Endothelial cell of umbilical vein (primary cell): Measurements from ENCODE around the gene ZSCAN29. TPM values are rescaled to one million over a fixed set of nuclear protein-coding genes. Genes with fewer than 3 reads are reported as not detected.

Experiments used
- BruUV-seq: library from RNA; stranded (reverse); fragments of 400-500 nt; replicated peaks from 2 replicates; lab custom pipeline; 2021; lab: Mats Ljungman, UMichigan
- CTCF ChIA-PET: fragments of 300-600, 350-600 bp; sonication (Branson Sonifier 250); formaldehyde crosslinking; loops from one replicate; lab custom pipeline; 2021; ENCODE audit warnings: antibody characterized with exemption, inconsistent platforms; lab: Charles Lee
- POLR2A ChIA-PET: fragments of 300-600, 350-600 bp; sonication (Branson Sonifier 250); formaldehyde crosslinking; loops from one replicate; lab custom pipeline; 2021; ENCODE audit warnings: antibody characterized with exemption, inconsistent platforms; lab: Charles Lee
- DNase-seq: peaks from one replicate; pipeline ENCODE4 v3.0.0-alpha.2; 2011; ENCODE audit warnings: low read depth, low spot score
- FAIRE-seq: peaks from 2 replicates; lab custom pipeline; 2011; peaks lifted over from hg19 to GRCh38; lab: Jason Lieb, UNC
- H2AFZ ChIP-seq: 2 replicates; pipeline ENCODE4 v1.6.0; 2012; ENCODE audit warnings: low read depth, low read length, control low read depth, inconsistent platforms
- H3K27ac ChIP-seq: 2 replicates; pipeline ENCODE4 v1.5.1; 2011; ENCODE audit warnings: low read depth, mild to moderate bottlenecking, control low read depth, low read length, moderate library complexity; ENCODE audit not compliant: insufficient read depth
- H3K27me3 ChIP-seq, 2 experiments: 2 replicates each; pipeline versions ENCODE4 v1.6.0 to v1.6.1; 2011; ENCODE audit warnings: low read length in 2 of 2, mixed read lengths in 1 of 2; ENCODE audit not compliant: control insufficient read depth in 2 of 2, insufficient read depth in 2 of 2
- H3K36me3 ChIP-seq, 2 experiments: 2 replicates in 1 of 2; 3 replicates in 1 of 2; pipeline ENCODE4 v1.5.1; 2011; ENCODE audit warnings: low read length in 2 of 2, mild to moderate bottlenecking in 1 of 2, moderate library complexity in 1 of 2; ENCODE audit not compliant: control insufficient read depth in 2 of 2, insufficient read depth in 2 of 2; ENCODE audit errors: extremely low read depth in 1 of 2
- H3K4me1 ChIP-seq: 3 replicates; pipeline ENCODE4 v1.5.1; 2011; ENCODE audit warnings: mild to moderate bottlenecking, low read length; ENCODE audit not compliant: control insufficient read depth, insufficient read depth; ENCODE audit errors: extremely low read depth
- H3K4me2 ChIP-seq: 2 replicates; pipeline ENCODE4 v1.6.1; 2011; ENCODE audit warnings: low read length, control low read depth, mixed read lengths; ENCODE audit not compliant: insufficient read depth
- H3K4me3 ChIP-seq, 3 experiments: fragments of 200-600 bp in 1 of 3; sonication (generic), shearing (Covaris generic) in 1 of 3; replicated peaks in 1 of 3; 2 replicates each; pipeline ENCODE4 v1.5.1; 2011 to 2016; ENCODE audit warnings: control low read depth in 3 of 3, low read length in 3 of 3, mild to moderate bottlenecking in 2 of 3, inconsistent platforms in 1 of 3, low read depth in 1 of 3, moderate library complexity in 1 of 3; ENCODE audit not compliant: insufficient read depth in 1 of 3
- H3K79me2 ChIP-seq: 2 replicates; pipeline ENCODE4 v1.6.0; 2012; ENCODE audit warnings: low read length, inconsistent platforms; ENCODE audit not compliant: control insufficient read depth, insufficient read depth
- H3K9ac ChIP-seq: replicated peaks from 2 replicates; pipeline ENCODE3; 2011; ENCODE audit warnings: low read length, control low read depth; ENCODE audit not compliant: insufficient read depth; ENCODE audit errors: extremely low read depth
- H3K9me1 ChIP-seq: replicated peaks from 3 replicates; pipeline ENCODE4 v1.6.0; 2011; ENCODE audit warnings: mild to moderate bottlenecking, low read length; ENCODE audit not compliant: control insufficient read depth, insufficient read depth; ENCODE audit errors: extremely low read depth
- H3K9me3 ChIP-seq: replicated peaks from 2 replicates; pipeline ENCODE4 v1.5.1; 2012; ENCODE audit warnings: low read length, inconsistent platforms; ENCODE audit not compliant: control insufficient read depth, insufficient read depth
- H4K20me1 ChIP-seq: replicated peaks from 2 replicates; pipeline ENCODE3; 2011; ENCODE audit warnings: mild to moderate bottlenecking, low read length; ENCODE audit not compliant: control insufficient read depth, insufficient read depth; ENCODE audit errors: extremely low read depth
- CTCF ChIP-seq, 2 donors: IDR thresholded peaks; 1 replicate in 1 of 2; 2 replicates in 1 of 2; pipeline ENCODE4 v1.5.1; 2011; ENCODE audit warnings: low read length in 2 of 2, mild to moderate bottlenecking in 2 of 2, moderate library complexity in 2 of 2, control low read depth in 1 of 2, inconsistent platforms in 1 of 2, low read depth in 1 of 2; ENCODE audit not compliant: insufficient read depth in 1 of 2; ENCODE audit errors: extremely low read depth in 1 of 2
- EZH2 ChIP-seq: IDR thresholded peaks from 2 replicates; pipeline ENCODE4 v1.6.1; 2012; ENCODE audit warnings: borderline replicate concordance, low read depth, mild to moderate bottlenecking, moderate library complexity, low read length, inconsistent platforms; ENCODE audit not compliant: severe bottlenecking
- FOS ChIP-seq: IDR thresholded peaks from 2 replicates; pipeline ENCODE4 v1.6.1; 2011; ENCODE audit warnings: mild to moderate bottlenecking, low read length, moderate library complexity, borderline replicate concordance; ENCODE audit not compliant: insufficient read depth
- GATA2 ChIP-seq: IDR thresholded peaks from 2 replicates; pipeline ENCODE4 v1.7.0; 2011; ENCODE audit warnings: low read depth, mild to moderate bottlenecking, moderate library complexity, mixed read lengths, low read length; ENCODE audit not compliant: insufficient read length, insufficient read depth
- JUN ChIP-seq: IDR thresholded peaks from 2 replicates; pipeline ENCODE4 v1.6.1; 2011; ENCODE audit warnings: borderline replicate concordance, low read depth; ENCODE audit not compliant: insufficient read length, insufficient read depth
- MAX ChIP-seq: IDR thresholded peaks from 2 replicates; pipeline ENCODE4 v1.6.1; 2011; ENCODE audit not compliant: insufficient read depth, insufficient read length
- MYC ChIP-seq: IDR thresholded peaks from one replicate; pipeline ENCODE4 v1.6.1; 2011; ENCODE audit warnings: mild to moderate bottlenecking, low read depth, low read length
- POLR2A ChIP-seq: IDR thresholded peaks from 2 replicates; pipeline ENCODE4 v1.6.1; 2012; ENCODE audit warnings: low read depth, mild to moderate bottlenecking, control low read depth, low read length
- POLR2AphosphoS5 ChIP-seq: IDR thresholded peaks from 2 replicates; pipeline ENCODE4 v1.6.1; 2012; ENCODE audit warnings: low read depth, mild to moderate bottlenecking, control low read depth, low read length, moderate library complexity; ENCODE audit not compliant: insufficient read depth
- dilution Hi-C: fragments of 300-500 bp; cut with MboI; formaldehyde crosslinking; loops from one replicate; pipeline ENCODE4 v1.15.0; 2019; ENCODE audit warnings: low sequenced_read_pairs; ENCODE audit not compliant: extremely low pct_ligation_motif_present
- intact Hi-C: fragments of 100-400 bp; cut with micrococcal nuclease; formaldehyde crosslinking; loops from one replicate; pipeline ENCODE4 v1.10.0; 2022
- polyA plus RNA-seq, 4 experiments: library from polyadenylated mRNA; depleted of rRNA in 3 of 4; stranded (reverse) in 3 of 4; unstranded in 1 of 4; fragments of >200 nt; gene quantifications; 2 replicates each; pipeline versions ENCODE4 v1.2.1 to v1.2.3, GENCODE V29; 2011 to 2012; ENCODE audit warnings: missing spikeins in 1 of 4
- total RNA-seq: library from RNA; stranded (reverse); gene quantifications from 2 replicates; pipeline ENCODE4 v1.2.3, GENCODE V29; 2021

The ZSCAN29 gene
- total and polyA plus RNA-seq, 2 donors (not counting 3 experiments of a cell fraction or from before 2014, with no cell fraction given), result 3.7 to 15.7 TPM

- Histone ChIP-seq H3K27me3 (peaks cover 22 to 35% of the 10 kb centered on the region in 2 experiments), H4K20me1 (no peaks in the 10 kb centered on the region), H2AFZ (no peak overlapping the region), H3K9ac (no peak overlapping the region), H3K9me1 (no peaks in the 10 kb centered on the region), H3K79me2 (no peaks in the 10 kb centered on the region), H3K27ac (no peak overlapping the region), H3K4me1 (no peaks in the 10 kb centered on the region), H3K9me3 (no peaks in the 10 kb centered on the region), H3K36me3 (no peaks in the 10 kb centered on the region), H3K4me3 (no peak overlapping the region), H3K4me2 (no peak overlapping the region)
- dilution Hi-C loops, result no loop called here
- FAIRE-seq, result no peak
- POLR2A ChIA-PET, result no interaction called here
- no peak for TF ChIP-seq POLR2AphosphoS5
- no peak for TF ChIP-seq POLR2A
- TF ChIP-seq JUN, result no peak
- no peak for TF ChIP-seq EZH2
- no peak for TF ChIP-seq GATA2
- TF ChIP-seq MYC, result no peak
- TF ChIP-seq CTCF (IDR thresholded peaks at IDR 0.05; ENCODE audit: extremely low read depth in 1 of 2, insufficient read depth in 1 of 2, low read depth in 1 of 2, low read length in 2 of 2), result no peak
- no peak for TF ChIP-seq MAX
- TF ChIP-seq FOS, result no peak
- DNase-seq, result no peak
- intact Hi-C loops, result no loop called here
- CTCF ChIA-PET, result interaction anchor here (0.8 kb wide), 1 partner anchor 108 kb away, joined by 3 read pairs; no protein-coding TSS in a partner anchor
- no TSS peak for BruUV-seq
These were observed 58.5 kb downstream of the ZSCAN29 start for GRCh38 chr15:43312378-43312777.

Other genes with a start within 250 kb of the ZSCAN29 start
- gene TMEM62, start 237.5 kb downstream of the ZSCAN29 start, total RNA-seq, result 17.6 and 22.2 TPM in 2 replicates
- gene TMEM62, start 237.5 kb downstream of the ZSCAN29 start, polyA plus RNA-seq, result 9.1 and 10.4 TPM in 2 replicates
- 39.9 and 41.4 TPM in 2 replicates for gene CCNDBP1, start 185.6 kb downstream of the ZSCAN29 start, total RNA-seq
- gene CCNDBP1, start 185.6 kb downstream of the ZSCAN29 start, polyA plus RNA-seq, result 54.9 and 74.4 TPM in 2 replicates
- not detected in 2 replicates for gene EPB42, start 150.0 kb downstream of the ZSCAN29 start, total RNA-seq
- not detected in 2 replicates for gene EPB42, start 150.0 kb downstream of the ZSCAN29 start, polyA plus RNA-seq
- gene TGM5, start 104.1 kb downstream of the ZSCAN29 start, total RNA-seq, result not detected in 2 replicates
- not detected in 2 replicates for gene TGM5, start 104.1 kb downstream of the ZSCAN29 start, polyA plus RNA-seq
- not detected in 2 replicates for gene TGM7, start 68.8 kb downstream of the ZSCAN29 start, total RNA-seq
- not detected in 2 replicates for gene TGM7, start 68.8 kb downstream of the ZSCAN29 start, polyA plus RNA-seq
- gene LCMT2, start 40.5 kb downstream of the ZSCAN29 start, total RNA-seq, result 5.0 and 6.1 TPM in 2 replicates
- gene LCMT2, start 40.5 kb downstream of the ZSCAN29 start, polyA plus RNA-seq, result 4.1 and 4.7 TPM in 2 replicates
- gene TUBGCP4, start 58 bp upstream of the ZSCAN29 start, total RNA-seq, result 19.4 and 19.8 TPM in 2 replicates
- gene TUBGCP4, start 58 bp upstream of the ZSCAN29 start, polyA plus RNA-seq, result 5.1 and 6.5 TPM in 2 replicates
- 59.5 and 60.2 TPM in 2 replicates for gene TP53BP1, start 122.1 kb upstream of the ZSCAN29 start, total RNA-seq
- 27.2 and 28.1 TPM in 2 replicates for gene TP53BP1, start 122.1 kb upstream of the ZSCAN29 start, polyA plus RNA-seq
- 2.1 and 4.8 TPM in 2 replicates for gene MAP1A, start 146.6 kb upstream of the ZSCAN29 start, total RNA-seq
- gene MAP1A, start 146.6 kb upstream of the ZSCAN29 start, polyA plus RNA-seq, result 0.68 and 0.78 TPM in 2 replicates
- gene PPIP5K1, start 219.2 kb upstream of the ZSCAN29 start, total RNA-seq, result 35.3 and 43.4 TPM in 2 replicates
- gene PPIP5K1, start 219.2 kb upstream of the ZSCAN29 start, polyA plus RNA-seq, result 22.2 and 28.7 TPM in 2 replicates
- not detected in 2 replicates for gene CKMT1B, start 223.0 kb upstream of the ZSCAN29 start, total RNA-seq
- not detected in 2 replicates for gene CKMT1B, start 223.0 kb upstream of the ZSCAN29 start, polyA plus RNA-seq
- 0.14 TPM in 1 of 2 replicates, not detected in the other for gene STRC, start 247.8 kb upstream of the ZSCAN29 start, total RNA-seq
- gene STRC, start 247.8 kb upstream of the ZSCAN29 start, polyA plus RNA-seq, result 0.10 and 0.25 TPM in 2 replicates